SK-MEL-5 (cell line): Measurements from ENCODE around the gene SOX5. TPM values are rescaled to one million over a fixed set of nuclear protein-coding genes. Genes with fewer than 3 reads are reported as not detected.

Experiments used
- DNase-seq: peaks from one replicate; pipeline ENCODE4 v3.0.0-alpha.2; 2016; ENCODE audit warnings: low read depth, low spot score
- in situ Hi-C: cut with HindIII; loops from 2 replicates; pipeline ENCODE4 v1.10.0; 2016; ENCODE audit warnings: low sequenced_read_pairs, high pct_unique_total_duplicates, low pct_unique_long_range_greater_than_20kb
- total RNA-seq: library from RNA; depleted of rRNA; stranded (reverse); fragments of >200 nt; shearing (Covaris generic); gene quantifications from 2 replicates; pipeline ENCODE4 v1.2.3, GENCODE V29; 2014

Gene SOX5
- total RNA-seq, 1 experiment from 2014 or later, result 10.4 TPM

- in situ Hi-C loops, result no loop called here
- no peak for DNase-seq
Observed at GRCh38 chr12:23618718-23619117, 330.8 kb downstream of the SOX5 start.

GRCh38 chr12:23617749-23618148 is 331.7 kb downstream of the SOX5 start:
- DNase-seq, result no peak
- in situ Hi-C loops, result no loop called here

GRCh38 chr12:23614280-23614679 is 335.2 kb downstream of the SOX5 start:
- in situ Hi-C loops, result no loop called here
- no peak for DNase-seq

- no peak for DNase-seq
- in situ Hi-C loops, result no loop called here
Observed at GRCh38 chr12:23611320-23611719, 338.1 kb downstream of the SOX5 start.

- DNase-seq, result no peak
- in situ Hi-C loops, result no loop called here
Observed at GRCh38 chr12:23600919-23601318, 348.6 kb downstream of the SOX5 start.

- in situ Hi-C loops, result no loop called here
Observed at GRCh38 chr12:23596568-23596967, 352.9 kb downstream of the SOX5 start.

GRCh38 chr12:23587833-23588559 is 361.5 kb downstream of the SOX5 start:
- in situ Hi-C loops, result no loop called here

More at GRCh38 chr12:23596568-23596967, 352.9 kb downstream of the SOX5 start:
- no peak for DNase-seq

GRCh38 chr12:23585782-23586163 is 363.7 kb downstream of the SOX5 start:
- in situ Hi-C loops, result no loop called here
- DNase-seq, result no peak

More at GRCh38 chr12:23587833-23588559, 361.5 kb downstream of the SOX5 start:
- no peak for DNase-seq

GRCh38 chr12:23585156-23585781 is 364.2 kb downstream of the SOX5 start:
- DNase-seq, result no peak
- in situ Hi-C loops, result no loop called here

- no peak for DNase-seq
- in situ Hi-C loops, result no loop called here
Observed at GRCh38 chr12:23581913-23582312, 367.6 kb downstream of the SOX5 start.

GRCh38 chr12:23579257-23579656 is 370.2 kb downstream of the SOX5 start:
- in situ Hi-C loops, result no loop called here

GRCh38 chr12:23576372-23576771 is 373.1 kb downstream of the SOX5 start:
- DNase-seq, result no peak
- in situ Hi-C loops, result no loop called here

More at GRCh38 chr12:23579257-23579656, 370.2 kb downstream of the SOX5 start:
- no peak for DNase-seq

GRCh38 chr12:23569356-23569755 is 380.1 kb downstream of the SOX5 start:
- in situ Hi-C loops, result no loop called here
- no peak for DNase-seq

GRCh38 chr12:23566133-23566532 is 383.3 kb downstream of the SOX5 start:
- in situ Hi-C loops, result no loop called here
- no peak for DNase-seq

GRCh38 chr12:23564451-23565152 is 384.9 kb downstream of the SOX5 start:
- in situ Hi-C loops, result no loop called here

GRCh38 chr12:23561364-23562345 is 387.8 kb downstream of the SOX5 start:
- in situ Hi-C loops, result no loop called here

More at GRCh38 chr12:23564451-23565152, 384.9 kb downstream of the SOX5 start:
- DNase-seq, result no peak

GRCh38 chr12:23560611-23561010 is 388.9 kb downstream of the SOX5 start:
- DNase-seq, result no peak
- in situ Hi-C loops, result no loop called here

More at GRCh38 chr12:23561364-23562345, 387.8 kb downstream of the SOX5 start:
- no peak for DNase-seq
